K562 (cell line): ENCODE results near the gene PTPRU. TPM values are rescaled to one million over a fixed set of nuclear protein-coding genes. Genes with fewer than 3 reads are reported as not detected.

Experiments
- ATAC-seq: fragments of 200-7000 bp; cut with Tn5 transposase; 3 replicates; pipeline ENCODE4 v1.9.1; 2020; ENCODE audit warnings: moderate library complexity
- BruUV-seq: library from RNA; stranded (reverse); fragments of 400-500 nt; replicated peaks from 2 replicates; lab custom pipeline; 2021; lab: Mats Ljungman, UMichigan
- CTCF ChIA-PET: fragments of 300-600 bp; formaldehyde crosslinking; extraction: SDS; loops from one replicate; lab custom pipeline; 2021; ENCODE audit warnings: low intra/inter-chr PET ratio; lab: Yijun Ruan, JAX
- POLR2A ChIA-PET: fragments of 300-600, 350-650 bp; sonication (Branson Sonifier 250); formaldehyde crosslinking; extraction: SDS; loops from one replicate; lab custom pipeline; 2021; ENCODE audit warnings: antibody characterized with exemption, inconsistent platforms; lab: Yijun Ruan, JAX
- DNase-seq, 4 experiments: peaks; one replicate each; pipeline versions ENCODE4 v3.0.0 to v3.0.0-alpha.2; 2011 to 2018; ENCODE audit warnings: low spot score in 3 of 4, mixed read lengths in 3 of 4; ENCODE audit errors: extremely low read depth in 1 of 4
- FAIRE-seq: peaks from 2 replicates; lab custom pipeline; 2011; peaks lifted over from hg19 to GRCh38; lab: Jason Lieb, UNC
- H2AFZ ChIP-seq: 2 replicates; pipeline ENCODE4 v1.6.0; 2011; ENCODE audit warnings: low read depth, low read length, control low read depth, inconsistent platforms
- H3K27ac ChIP-seq: fragments of 200-600 bp; 3 replicates; pipeline ENCODE4 v1.8.0; 2011; ENCODE audit warnings: low read depth, mild to moderate bottlenecking, control low read depth, inconsistent platforms, low read length, moderate library complexity, mixed read lengths; ENCODE audit errors: extremely low read depth
- H3K27me3 ChIP-seq, 2 experiments: fragments of 300-600 bp in 1 of 2; 2 replicates in 1 of 2; 3 replicates in 1 of 2; pipeline versions ENCODE4 v1.6.0 to v1.8.0; 2011; ENCODE audit warnings: inconsistent platforms in 2 of 2, low read length in 2 of 2, mild to moderate bottlenecking in 1 of 2, mixed read lengths in 1 of 2, moderate library complexity in 1 of 2; ENCODE audit not compliant: control insufficient read depth in 2 of 2, insufficient read depth in 2 of 2
- H3K36me3 ChIP-seq: fragments of 300-600 bp; 3 replicates; pipeline ENCODE4 v1.8.0; 2011; ENCODE audit warnings: mild to moderate bottlenecking, low read length, inconsistent platforms; ENCODE audit not compliant: control insufficient read depth, insufficient read depth
- H3K4me1 ChIP-seq, 2 experiments: fragments of 200-600 bp in 1 of 2; replicated peaks in 1 of 2; 2 replicates in 1 of 2; 3 replicates in 1 of 2; pipeline versions ENCODE4 v1.5.1 to v1.8.0; 2011; ENCODE audit warnings: inconsistent platforms in 2 of 2, low read length in 2 of 2, mild to moderate bottlenecking in 1 of 2, mixed read lengths in 1 of 2, moderate library complexity in 1 of 2; ENCODE audit not compliant: control insufficient read depth in 2 of 2, insufficient read depth in 2 of 2
- H3K4me2 ChIP-seq: 2 replicates; pipeline ENCODE4 v1.6.1; 2011; ENCODE audit warnings: low read length, control low read depth, inconsistent platforms, mixed read lengths; ENCODE audit not compliant: insufficient read depth
- H3K4me3 ChIP-seq: fragments of 200-600 bp; sonication (generic), shearing (Covaris generic); 2 replicates; pipeline ENCODE4 v1.5.1; 2016; ENCODE audit warnings: control low read depth, inconsistent platforms
- H3K79me2 ChIP-seq: fragments of 200-600 bp; 3 replicates; pipeline ENCODE4 v1.8.0; 2011; ENCODE audit warnings: low read length, inconsistent platforms; ENCODE audit not compliant: control insufficient read depth, insufficient read depth
- H3K9ac ChIP-seq, 2 experiments: 2 replicates each; pipeline versions ENCODE4 v1.6.0 to v1.6.1; 2011; ENCODE audit warnings: low read depth in 2 of 2, low read length in 2 of 2, control low read depth in 1 of 2, inconsistent platforms in 1 of 2, mild to moderate bottlenecking in 1 of 2, mixed read lengths in 1 of 2; ENCODE audit not compliant: insufficient read depth in 1 of 2
- H3K9me1 ChIP-seq: one replicate; pipeline ENCODE4 v1.6.0; 2011; ENCODE audit warnings: inconsistent platforms, mild to moderate bottlenecking, low read length, moderate library complexity; ENCODE audit not compliant: control insufficient read depth, insufficient read depth
- H3K9me3 ChIP-seq: replicated peaks from 2 replicates; pipeline ENCODE4 v1.5.1; 2011; ENCODE audit warnings: low read depth, low read length, inconsistent platforms; ENCODE audit not compliant: control insufficient read depth, insufficient read depth
- H4K20me1 ChIP-seq: replicated peaks from 2 replicates; pipeline ENCODE4 v1.6.1; 2011; ENCODE audit warnings: low read length, inconsistent platforms, mixed read lengths; ENCODE audit not compliant: control insufficient read depth, insufficient read depth
- CAMTA2 ChIP-seq: fragments of 250-450 bp; sonication (Bioruptor Pico); conservative IDR thresholded peaks from 2 replicates; pipeline ENCODE4 v1.5.1; 2022
- CEBPZ ChIP-seq: fragments of 150-350 bp; IDR thresholded peaks from 2 replicates; pipeline ENCODE4 v1.6.1; 2014; ENCODE audit warnings: low read depth, mild to moderate bottlenecking, low read length, borderline replicate concordance
- CGGBP1 ChIP-seq: fragments of 250-450 bp; sonication (Bioruptor Pico); IDR thresholded peaks from 2 replicates; pipeline ENCODE4 v1.9.0; 2021; ENCODE audit warnings: mild to moderate bottlenecking
- DMBX1 ChIP-seq: fragments of 250-450 bp; sonication (Bioruptor Pico); IDR thresholded peaks from 2 replicates; pipeline ENCODE4 v1.8.0; 2022; ENCODE audit warnings: inconsistent platforms, mild to moderate bottlenecking, moderate library complexity, borderline replicate concordance
- EHMT2 ChIP-seq: fragments of 450-650 bp; IDR thresholded peaks from 2 replicates; pipeline ENCODE4 v1.6.1; 2018; ENCODE audit warnings: antibody characterized with exemption
- EP300 ChIP-seq: IDR thresholded peaks from 2 replicates; pipeline ENCODE4 v1.6.1; 2012; ENCODE audit warnings: low read length, improper control_type of control experiment
- HNRNPH1 ChIP-seq: fragments of 200-400 bp; formaldehyde crosslinking; optimal IDR thresholded peaks from 2 replicates; pipeline ENCODE3; 2017; ENCODE audit warnings: low read depth, mild to moderate bottlenecking, low read length, moderate library complexity
- MEF2D ChIP-seq: conservative IDR thresholded peaks from 2 replicates; pipeline ENCODE4 v1.6.1; 2016; ENCODE audit warnings: low read depth, missing genetic modification characterization, missing compliant biosample characterization
- SMC3 ChIP-seq: conservative IDR thresholded peaks from 2 replicates; pipeline ENCODE4 v1.6.1; 2011; ENCODE audit warnings: low read depth, low read length, improper control_type of control experiment; ENCODE audit not compliant: insufficient read depth
- TAF7 ChIP-seq: fragments of 450-650 bp; IDR thresholded peaks from 2 replicates; pipeline ENCODE4 v1.6.1; 2016; ENCODE audit warnings: missing genetic modification characterization, missing compliant biosample characterization
- TRIM24 ChIP-seq, 2 experiments: fragments of 450-650 bp; IDR thresholded peaks; 2 replicates each; pipeline ENCODE4 v1.6.1; 2016
- TRIM25 ChIP-seq: fragments of 450-650 bp; IDR thresholded peaks from 2 replicates; pipeline ENCODE4 v1.7.0; 2016; ENCODE audit warnings: borderline replicate concordance
- ZC3H8 ChIP-seq: fragments of 450-650 bp; IDR thresholded peaks from 2 replicates; pipeline ENCODE4 v1.6.1; 2017
- ZFP91 ChIP-seq: sonication (generic); formaldehyde crosslinking; IDR thresholded peaks from 2 replicates; pipeline ENCODE4 v1.8.0; 2022; ENCODE audit warnings: mild to moderate bottlenecking, missing genetic modification reagents
- ZNF583 ChIP-seq: fragments of 250-450 bp; sonication (Bioruptor Pico); IDR thresholded peaks from 2 replicates; pipeline ENCODE4 v1.4.0; 2020
- WGBS: fragments of 100-300 bp; shearing (Covaris generic); methylation state at CpG from one replicate; pipeline ENCODE4 v1.1.6; 2016; ENCODE audit warnings: low coverage, mixed read lengths; ENCODE audit not compliant: insufficient coverage; ENCODE audit errors: missing lambda C conversion rate; 5-methylcytosine and 5-hydroxymethylcytosine counted together
- in situ Hi-C: fragments of 300-500 bp; cut with MboI; formaldehyde crosslinking; loops from 4 replicates; pipeline ENCODE4 v1.15.0; 2018; ENCODE audit warnings: inconsistent platforms, mixed read lengths
- intact Hi-C: fragments of 100-400 bp; cut with micrococcal nuclease; formaldehyde crosslinking; loops from 2 replicates; pipeline ENCODE4 v1.14.2; 2022
- polyA plus RNA-seq, 8 experiments: library from polyadenylated mRNA; depleted of rRNA in 4 of 8; stranded (reverse) in 5 of 8; unstranded in 3 of 8; fragments of >200 nt; fragmentation: Nextera tagmentation in 2 of 8; fragmentation: Illumina TruSeq in 1 of 8; extraction: Ambion mirVana in 2 of 8; extraction: Trizol in 1 of 8; gene quantifications; 2 replicates each; pipeline versions ENCODE4 v1.2.1 to v1.2.3, GENCODE V29; 2011 to 2014; ENCODE audit warnings: inconsistent platforms in 1 of 8, missing spikeins in 1 of 8
- total RNA-seq, 7 experiments: library from RNA; depleted of rRNA in 6 of 7; stranded (reverse); fragments of >200 nt in 6 of 7; fragmentation: Illumina TruSeq in 2 of 7; extraction: Trizol in 2 of 7; gene quantifications; 2 replicates each; pipeline versions ENCODE4 v1.2.1 to v1.2.3, GENCODE V29; 2011 to 2021; ENCODE audit warnings: low replicate concordance in 1 of 7

PTPRU gene
- total and polyA plus RNA-seq, 9 of the 15 experiments (the other 6 are each of a cell fraction or from before 2014, with no cell fraction given): 0.01 to 2.9 (median 1.0) TPM

GRCh38 chr1:29371332-29371731 lies 135.0 kb downstream of the PTPRU start (continued):
- TF ChIP-seq CEBPZ: no peak

GRCh38 chr1:29372108-29372507 lies 135.8 kb downstream of the PTPRU start:
- no peak for ATAC-seq
- BruUV-seq: no TSS peak
- FAIRE-seq: no peak
- Histone ChIP-seq H3K9me3 (no peaks in the 10 kb centered on the region), H4K20me1 (0 out of 2 replicates have a peak, but pooled peaks cover 3% of the 10 kb centered on the region), H3K9ac (no peak overlapping the region), H3K27ac (no peak overlapping the region), H3K9me1 (no peaks in the 10 kb centered on the region), H3K4me2 (no peak overlapping the region), H2AFZ (no peak overlapping the region), H3K27me3 (peaks cover 2 to 30% of the 10 kb centered on the region in 2 experiments; a peak in 4 of 5 replicates), H3K4me1 (no peaks in the 10 kb centered on the region), H3K79me2 (no peaks in the 10 kb centered on the region), H3K4me3 (no peak overlapping the region), H3K36me3 (no peaks in the 10 kb centered on the region)
- DNase-seq: no peak
- WGBS: 0% methylated on average over 4 of the region's 4 CpGs
- ChIA-PET CTCF (no interaction called here), POLR2A (interaction anchor here (1.2 to 1.4 kb wide), 2 partner anchors 47 to 530 kb away, joined by 3 to 7 read pairs; no protein-coding TSS in a partner anchor)
- in situ Hi-C loops: loop anchor here (10.0 kb wide), 1 partner anchor 723 kb away; no protein-coding TSS in a partner anchor
- intact Hi-C loops: loop anchor here (10.0 kb wide), 2 partner anchors 713 to 1333 kb away; no protein-coding TSS in a partner anchor
- no peak for TF ChIP-seq DMBX1 (CRISPR knock-in tag)
- TF ChIP-seq ZC3H8: no peak
- TF ChIP-seq HNRNPH1: no peak
- no peak for TF ChIP-seq MEF2D (tag)
- no peak for TF ChIP-seq TRIM24 (IDR thresholded peaks at IDR 0.05)
- TF ChIP-seq ZNF583 (CRISPR knock-in tag): no peak
- no peak for TF ChIP-seq SMC3
- TF ChIP-seq CGGBP1: no peak
- no peak for TF ChIP-seq CAMTA2 (CRISPR knock-in tag)
- TF ChIP-seq TRIM25: no peak
- TF ChIP-seq TAF7 (tag): no peak
- TF ChIP-seq EP300: no peak
- no peak for TF ChIP-seq ZFP91
- no peak for TF ChIP-seq EHMT2
